ENCODE data around the gene HIKESHI.
A peak's percentile ranks its signal among the peaks of the same experiment; 100 is the strongest.

The HIKESHI gene, protein sequence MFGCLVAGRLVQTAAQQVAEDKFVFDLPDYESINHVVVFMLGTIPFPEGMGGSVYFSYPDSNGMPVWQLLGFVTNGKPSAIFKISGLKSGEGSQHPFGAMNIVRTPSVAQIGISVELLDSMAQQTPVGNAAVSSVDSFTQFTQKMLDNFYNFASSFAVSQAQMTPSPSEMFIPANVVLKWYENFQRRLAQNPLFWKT

DNA sequence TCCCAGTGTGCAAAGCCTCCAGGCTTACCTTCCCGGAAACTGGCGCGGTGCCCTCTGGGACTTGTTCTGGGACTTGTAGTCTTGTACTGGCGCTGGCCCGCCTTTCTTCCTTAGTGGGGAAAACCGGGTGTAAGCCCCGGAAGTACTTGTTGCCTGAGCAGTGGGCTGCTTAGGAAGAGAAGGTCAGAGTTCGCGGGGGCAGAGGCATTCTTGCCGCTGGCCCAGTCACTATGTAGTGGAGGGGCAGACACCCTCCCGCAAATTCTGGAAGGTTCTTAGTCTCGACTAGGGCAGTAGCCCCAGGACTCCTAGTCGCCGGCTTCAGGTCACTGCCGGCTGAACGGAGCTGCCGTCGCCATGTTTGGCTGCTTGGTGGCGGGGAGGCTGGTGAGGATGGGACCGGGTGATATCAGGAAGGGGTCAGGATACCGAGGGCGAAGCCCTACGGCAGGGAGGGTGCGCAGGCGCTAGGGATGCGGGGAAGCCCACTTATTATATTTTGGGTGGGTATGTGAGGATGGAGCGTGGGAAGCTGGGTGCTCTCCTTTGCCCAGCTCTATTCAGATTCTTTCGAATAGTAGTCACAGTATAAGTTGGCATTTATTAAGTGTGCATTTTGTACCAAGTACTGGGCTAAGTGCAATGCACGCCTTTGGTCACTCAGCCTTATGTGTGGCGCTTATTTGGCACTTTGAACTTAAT lies at the start of gene HIKESHI:
Gene HIKESHI, plus strand, starts transcription at position 149 of the 702 bp plus-strand sequence. Its CDS starts 209 bp downstream, at position 358.
- in situ Hi-C loops (cut with HindIII; ENCODE audit: low pct_ligation_motif_present, low pct_unique_long_range_greater_than_20kb, low sequenced_read_pairs): no loop called here
- DNase-seq: peak; percentile 96

DNA sequence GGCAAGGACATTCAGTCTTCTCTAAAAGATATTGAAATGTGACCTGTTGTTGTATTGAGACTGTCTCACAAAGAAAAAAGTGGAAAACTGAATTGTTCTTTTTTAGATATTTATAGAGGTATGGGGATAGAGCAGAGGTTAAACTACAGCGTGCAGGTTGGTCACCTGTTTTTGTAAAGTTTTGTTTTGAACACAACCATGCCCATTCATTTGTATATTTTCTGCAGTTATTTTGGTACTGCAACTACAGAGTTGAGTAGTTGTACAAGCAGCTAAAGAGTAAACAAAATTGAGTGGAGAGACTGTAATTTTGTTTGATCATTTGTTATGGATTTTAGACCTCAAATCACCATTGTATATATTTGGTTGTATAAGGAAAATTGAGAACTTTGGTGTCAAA lies 46.1 kb upstream of the HIKESHI start:
- in situ Hi-C loops (cut with HindIII; ENCODE audit: low pct_ligation_motif_present, low pct_unique_long_range_greater_than_20kb, low sequenced_read_pairs): no loop called here
- DNase-seq: no peak

- no peak for DNase-seq
- in situ Hi-C loops (cut with HindIII; ENCODE audit: low pct_ligation_motif_present, low pct_unique_long_range_greater_than_20kb, low sequenced_read_pairs): no loop called here
Observed at GRCh38 chr11:86256608-86257007, 45.4 kb upstream of the HIKESHI start.

- no peak for DNase-seq
- in situ Hi-C loops (cut with HindIII; ENCODE audit: low pct_ligation_motif_present, low pct_unique_long_range_greater_than_20kb, low sequenced_read_pairs): no loop called here
Observed at GRCh38 chr11:86257446-86257845, 44.6 kb upstream of the HIKESHI start.

GRCh38 chr11:86259730-86260129 lies 42.3 kb upstream of the HIKESHI start:
- in situ Hi-C loops (cut with HindIII; ENCODE audit: low pct_ligation_motif_present, low pct_unique_long_range_greater_than_20kb, low sequenced_read_pairs): no loop called here
- DNase-seq: no peak

DNA sequence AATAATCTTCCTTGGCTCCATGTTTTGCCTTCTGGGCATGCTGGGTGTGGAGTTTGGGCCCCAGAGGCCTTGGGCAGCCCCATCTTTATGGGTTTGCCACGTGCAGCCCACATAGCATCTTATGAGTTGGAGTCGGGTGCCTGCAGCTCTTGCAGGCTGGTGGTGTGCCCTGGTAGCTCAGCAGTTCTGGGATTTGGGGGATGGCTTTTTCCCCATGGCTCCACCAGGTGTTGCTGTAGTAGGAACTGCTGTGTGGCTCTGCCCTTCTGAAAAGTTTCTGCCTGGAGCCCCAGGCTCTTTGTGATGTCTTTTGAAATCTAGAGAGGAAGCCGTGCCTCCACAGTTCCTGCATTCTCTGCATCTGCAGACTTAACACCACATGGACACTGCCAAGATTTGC lies 40.7 kb upstream of the HIKESHI start:
- in situ Hi-C loops (cut with HindIII; ENCODE audit: low pct_ligation_motif_present, low pct_unique_long_range_greater_than_20kb, low sequenced_read_pairs): no loop called here
- DNase-seq: no peak

GRCh38 chr11:86262387-86262786 lies 39.7 kb upstream of the HIKESHI start:
- DNase-seq: no peak
- in situ Hi-C loops (cut with HindIII; ENCODE audit: low pct_ligation_motif_present, low pct_unique_long_range_greater_than_20kb, low sequenced_read_pairs): no loop called here

GRCh38 chr11:86264649-86265048 lies 37.4 kb upstream of the HIKESHI start:
- no peak for DNase-seq
- in situ Hi-C loops (cut with HindIII; ENCODE audit: low pct_ligation_motif_present, low pct_unique_long_range_greater_than_20kb, low sequenced_read_pairs): no loop called here

DNA sequence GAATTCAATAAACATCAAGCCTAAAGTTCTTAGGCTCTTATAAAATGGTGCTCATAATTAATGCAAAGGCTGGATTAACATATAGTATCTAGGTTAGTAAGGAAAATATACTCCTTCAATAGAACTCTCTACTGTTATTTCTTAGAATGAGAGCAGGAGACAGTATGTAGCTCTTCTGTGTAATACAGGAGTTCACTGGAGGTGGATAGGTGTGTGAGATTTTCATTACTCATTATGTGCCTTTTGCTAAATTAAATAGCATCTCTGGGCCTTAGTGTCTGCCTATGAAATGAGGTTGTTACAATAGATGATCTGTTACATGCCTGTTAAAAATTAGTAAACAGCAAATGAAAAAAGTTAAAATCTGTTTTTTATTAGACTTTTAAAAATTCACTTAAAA lies 36.8 kb upstream of the HIKESHI start:
- in situ Hi-C loops (cut with HindIII; ENCODE audit: low pct_ligation_motif_present, low pct_unique_long_range_greater_than_20kb, low sequenced_read_pairs): no loop called here
- no peak for DNase-seq

DNA sequence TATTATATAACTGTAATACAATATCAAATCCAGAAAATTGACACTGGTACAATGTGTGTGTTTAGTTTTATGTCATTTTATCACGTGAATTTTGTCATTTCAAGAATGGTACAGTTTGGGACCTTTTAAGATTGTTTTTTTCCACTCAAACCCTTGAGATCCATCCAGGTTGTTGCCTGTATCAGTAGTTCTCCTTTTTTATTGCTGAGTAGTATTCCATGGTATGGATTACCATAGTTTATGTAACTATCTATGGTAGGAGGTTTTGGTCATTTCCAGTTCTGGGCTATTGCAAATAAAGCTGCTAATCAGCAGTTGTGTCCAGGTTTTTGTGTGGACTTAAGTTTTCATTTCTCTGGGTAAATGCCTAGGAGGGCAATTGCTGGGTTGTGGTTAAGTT lies 32.4 kb upstream of the HIKESHI start:
- in situ Hi-C loops (cut with HindIII; ENCODE audit: low pct_ligation_motif_present, low pct_unique_long_range_greater_than_20kb, low sequenced_read_pairs): no loop called here
- no peak for DNase-seq

- in situ Hi-C loops (cut with HindIII; ENCODE audit: low pct_ligation_motif_present, low pct_unique_long_range_greater_than_20kb, low sequenced_read_pairs): no loop called here
- no peak for DNase-seq
Observed at GRCh38 chr11:86274503-86274902, 27.5 kb upstream of the HIKESHI start.

- in situ Hi-C loops (cut with HindIII; ENCODE audit: low pct_ligation_motif_present, low pct_unique_long_range_greater_than_20kb, low sequenced_read_pairs): no loop called here
- DNase-seq: no peak
Observed at GRCh38 chr11:86274999-86275398, 27.0 kb upstream of the HIKESHI start.

DNA sequence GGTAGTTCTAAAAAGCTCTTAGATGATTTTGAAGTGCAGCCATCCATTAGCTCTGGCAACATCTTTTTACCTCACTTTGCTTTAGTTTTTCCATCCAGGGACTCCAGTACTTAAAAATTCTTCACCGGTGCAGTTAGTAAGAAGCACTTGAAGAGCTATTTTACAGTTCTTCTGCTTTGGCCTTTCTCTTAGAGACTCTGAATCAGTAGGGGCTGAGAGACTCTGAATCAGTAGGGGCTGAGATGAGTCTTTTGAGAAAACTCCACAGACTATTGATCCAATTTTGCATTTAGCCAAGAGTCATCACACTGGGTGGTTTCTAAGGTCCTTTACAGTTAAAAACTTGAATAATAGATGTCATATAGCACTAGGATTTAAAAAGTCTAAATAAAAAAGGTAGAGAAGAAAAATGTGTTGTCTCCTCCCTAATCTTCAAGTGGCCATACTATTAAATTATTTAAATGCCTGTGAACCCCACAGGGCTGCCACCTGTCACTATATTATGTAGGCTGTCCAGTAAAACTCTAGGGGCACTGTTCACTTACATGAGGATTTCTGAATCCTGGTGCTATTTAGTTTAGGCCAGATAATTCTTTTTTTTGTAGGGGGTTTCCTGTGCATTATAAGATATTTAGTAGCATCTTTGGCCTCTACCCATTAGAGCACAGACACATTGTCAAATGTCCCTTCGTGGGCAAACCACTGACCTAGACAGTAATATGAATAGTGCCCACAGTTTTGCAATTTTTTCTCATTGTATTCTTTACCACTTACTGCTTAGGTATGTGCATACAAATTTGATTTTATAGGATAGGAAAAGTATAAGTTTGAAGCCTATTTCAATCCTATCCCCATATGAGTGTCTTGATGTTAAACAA lies 26.3 kb upstream of the HIKESHI start:
- DNase-seq: no peak

GRCh38 chr11:86277741-86278140 lies 24.3 kb upstream of the HIKESHI start:
- DNase-seq: no peak
- in situ Hi-C loops (cut with HindIII; ENCODE audit: low pct_ligation_motif_present, low pct_unique_long_range_greater_than_20kb, low sequenced_read_pairs): no loop called here

More for the DNA sequence above, 26.3 kb upstream of the HIKESHI start:
- in situ Hi-C loops (cut with HindIII; ENCODE audit: low pct_ligation_motif_present, low pct_unique_long_range_greater_than_20kb, low sequenced_read_pairs): no loop called here

GRCh38 chr11:86278226-86278625 lies 23.8 kb upstream of the HIKESHI start:
- in situ Hi-C loops (cut with HindIII; ENCODE audit: low pct_ligation_motif_present, low pct_unique_long_range_greater_than_20kb, low sequenced_read_pairs): no loop called here
- no peak for DNase-seq

GRCh38 chr11:86279747-86280146 lies 22.3 kb upstream of the HIKESHI start:
- no peak for DNase-seq
- in situ Hi-C loops (cut with HindIII; ENCODE audit: low pct_ligation_motif_present, low pct_unique_long_range_greater_than_20kb, low sequenced_read_pairs): no loop called here

DNA sequence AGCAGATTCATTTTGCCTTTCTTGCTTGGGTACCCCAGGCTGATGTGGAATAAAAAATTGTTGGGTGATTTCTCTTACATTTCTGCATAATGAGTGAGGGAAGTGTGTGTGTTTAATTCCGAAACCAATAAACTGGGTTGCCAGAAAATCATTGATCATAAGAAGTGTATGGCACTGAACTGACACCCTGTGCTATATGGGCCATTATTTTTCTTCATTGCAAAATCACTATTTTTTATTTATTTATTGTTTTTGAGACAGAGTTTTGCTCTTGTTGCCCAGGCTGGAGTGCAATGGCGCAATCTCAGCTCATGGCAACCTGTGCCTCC lies 14.6 kb upstream of the HIKESHI start:
- DNase-seq: no peak
- in situ Hi-C loops (cut with HindIII; ENCODE audit: low pct_ligation_motif_present, low pct_unique_long_range_greater_than_20kb, low sequenced_read_pairs): no loop called here

DNA sequence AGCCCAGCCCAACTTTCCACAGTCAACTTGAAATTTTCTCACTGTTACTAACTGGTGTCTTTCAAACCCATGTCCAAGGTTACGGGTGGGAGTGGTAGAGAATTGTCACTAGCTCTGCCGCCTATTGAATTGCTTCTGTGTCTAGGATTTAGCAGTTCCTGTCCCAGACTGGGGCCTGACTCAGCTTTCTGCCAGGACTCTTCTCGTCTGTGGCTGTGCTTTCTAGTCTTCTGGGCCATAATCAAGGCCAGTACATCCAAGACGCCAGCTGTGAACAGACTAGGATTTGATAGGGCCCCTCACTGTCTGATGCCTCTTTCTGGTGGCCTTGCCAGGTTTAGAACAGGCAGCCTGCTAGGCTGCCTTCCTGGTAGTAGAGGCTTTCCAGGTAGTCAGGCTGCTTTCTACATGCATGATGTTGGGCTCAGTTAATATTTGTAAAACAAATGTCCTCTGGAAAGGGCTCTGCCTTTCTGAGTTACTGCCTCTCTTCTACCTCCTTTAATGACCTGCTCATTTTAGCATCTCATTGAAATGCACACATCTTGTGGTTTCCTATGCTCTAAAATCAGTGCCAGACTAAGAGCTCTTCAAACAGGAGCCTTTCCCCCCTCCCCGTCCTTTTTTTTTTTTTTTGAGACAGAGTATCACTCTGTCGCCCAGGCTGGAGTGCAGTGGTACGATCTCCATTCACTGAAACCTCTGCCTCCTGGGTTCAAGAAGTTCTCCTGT lies 13.1 kb upstream of the HIKESHI start:
- in situ Hi-C loops (cut with HindIII; ENCODE audit: low pct_ligation_motif_present, low pct_unique_long_range_greater_than_20kb, low sequenced_read_pairs): no loop called here
- DNase-seq: no peak

All from ACHN (cell line).